ENCODE data around the gene KAT6B.

GRCh38 chr10:75029857-75030256 lies 203.5 kb downstream of the KAT6B start:
- no peak for TF ChIP-seq CTCF (IDR thresholded peaks at IDR 0.05)
- TF ChIP-seq EZH2phosphoT487 (IDR thresholded peaks at IDR 0.05) = no peak
- TF ChIP-seq EZH2 (IDR thresholded peaks at IDR 0.05) = no peak

All from neural progenitor cell (in vitro differentiated cells).